HG03196 (cell line): Measurements from ENCODE around the gene DLL1.

Experiments used
- ATAC-seq: cut with Tn5 transposase; IDR thresholded peaks from one replicate; pipeline ENCODE4 v1.9.1; 2021; ENCODE audit not compliant: unreplicated experiment

The DLL1 gene

GRCh38 chr6:170253226-170253909 is 37.5 kb downstream of the DLL1 start:
- ATAC-seq, result no peak

GRCh38 chr6:170251776-170252571 is 38.9 kb downstream of the DLL1 start:
- ATAC-seq, result no peak

GRCh38 chr6:170250981-170251775 is 39.7 kb downstream of the DLL1 start:
- no peak for ATAC-seq

GRCh38 chr6:170250455-170250854 is 40.4 kb downstream of the DLL1 start:
- no peak for ATAC-seq

GRCh38 chr6:170249817-170250216 is 41.1 kb downstream of the DLL1 start:
- ATAC-seq, result no peak

- ATAC-seq, result no peak
Observed at GRCh38 chr6:170248861-170249600, 41.8 kb downstream of the DLL1 start.

- ATAC-seq, result no peak
Observed at GRCh38 chr6:170248111-170248805, 42.6 kb downstream of the DLL1 start.

- ATAC-seq, result no peak
Observed at GRCh38 chr6:170247178-170247701, 43.6 kb downstream of the DLL1 start.

- no peak for ATAC-seq
Observed at GRCh38 chr6:170245475-170245992, 45.3 kb downstream of the DLL1 start.

- ATAC-seq, result no peak
Observed at GRCh38 chr6:170244721-170245474, 46.0 kb downstream of the DLL1 start.

GRCh38 chr6:170243791-170244291 is 47.0 kb downstream of the DLL1 start:
- no peak for ATAC-seq

GRCh38 chr6:170243386-170243785 is 47.5 kb downstream of the DLL1 start:
- no peak for ATAC-seq

GRCh38 chr6:170238741-170239565 is 51.9 kb downstream of the DLL1 start:
- ATAC-seq, result no peak

GRCh38 chr6:170237999-170238740 is 52.7 kb downstream of the DLL1 start:
- ATAC-seq, result no peak

- ATAC-seq, result no peak
Observed at GRCh38 chr6:170236131-170236836, 54.6 kb downstream of the DLL1 start.

- ATAC-seq, result no peak
Observed at GRCh38 chr6:170235391-170236125, 55.3 kb downstream of the DLL1 start.
